GM18526 (cell line): ENCODE measurements around the gene SPINT1.

ENCODE experiments used
- POLR2A ChIP-seq: IDR thresholded peaks from 3 replicates; pipeline ENCODE4 v1.6.1; 2011; ENCODE audit not compliant: insufficient read length; ENCODE audit errors: extremely low read depth

SPINT1 gene

DNA sequence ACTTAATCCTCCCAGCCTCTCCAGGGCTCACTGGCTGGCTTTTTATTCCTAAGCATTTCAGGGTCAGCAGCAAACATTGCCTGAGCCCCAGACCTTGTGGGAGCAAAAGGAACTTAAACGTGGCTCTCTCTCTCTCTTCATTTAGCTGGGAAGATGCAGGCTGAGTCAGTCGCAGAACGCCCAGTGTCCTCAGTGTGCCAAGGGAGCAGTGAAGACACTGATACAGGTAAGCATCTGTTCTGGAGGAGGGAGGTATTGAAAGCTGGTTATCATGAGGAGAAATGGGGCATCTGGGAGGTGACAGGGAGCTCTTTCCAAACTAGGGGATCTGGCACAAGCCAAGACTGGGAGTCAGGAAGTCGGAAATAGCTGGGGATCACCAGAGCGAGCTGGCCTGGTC is 25.8 kb downstream of the SPINT1 start:
- no peak for TF ChIP-seq POLR2A

DNA sequence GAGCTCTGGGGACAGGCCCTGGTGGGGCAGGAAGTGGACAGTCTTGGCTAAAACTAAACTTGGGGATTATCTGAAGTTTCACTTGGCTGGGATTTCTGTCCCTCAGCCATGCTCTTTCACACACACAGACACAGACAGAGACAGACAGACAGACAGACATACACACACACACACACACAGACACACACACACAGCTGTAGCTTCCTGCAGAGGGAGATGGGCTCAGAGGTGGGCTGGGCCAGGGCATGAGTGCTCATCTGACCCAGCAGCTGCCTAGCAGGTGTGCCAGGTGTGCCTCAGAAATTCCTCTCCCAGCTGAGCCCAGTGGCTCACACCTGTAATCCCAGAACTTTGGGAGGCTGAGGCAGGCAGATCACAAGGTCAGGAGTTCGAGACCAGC is 26.9 kb downstream of the SPINT1 start:
- no peak for TF ChIP-seq POLR2A

DNA sequence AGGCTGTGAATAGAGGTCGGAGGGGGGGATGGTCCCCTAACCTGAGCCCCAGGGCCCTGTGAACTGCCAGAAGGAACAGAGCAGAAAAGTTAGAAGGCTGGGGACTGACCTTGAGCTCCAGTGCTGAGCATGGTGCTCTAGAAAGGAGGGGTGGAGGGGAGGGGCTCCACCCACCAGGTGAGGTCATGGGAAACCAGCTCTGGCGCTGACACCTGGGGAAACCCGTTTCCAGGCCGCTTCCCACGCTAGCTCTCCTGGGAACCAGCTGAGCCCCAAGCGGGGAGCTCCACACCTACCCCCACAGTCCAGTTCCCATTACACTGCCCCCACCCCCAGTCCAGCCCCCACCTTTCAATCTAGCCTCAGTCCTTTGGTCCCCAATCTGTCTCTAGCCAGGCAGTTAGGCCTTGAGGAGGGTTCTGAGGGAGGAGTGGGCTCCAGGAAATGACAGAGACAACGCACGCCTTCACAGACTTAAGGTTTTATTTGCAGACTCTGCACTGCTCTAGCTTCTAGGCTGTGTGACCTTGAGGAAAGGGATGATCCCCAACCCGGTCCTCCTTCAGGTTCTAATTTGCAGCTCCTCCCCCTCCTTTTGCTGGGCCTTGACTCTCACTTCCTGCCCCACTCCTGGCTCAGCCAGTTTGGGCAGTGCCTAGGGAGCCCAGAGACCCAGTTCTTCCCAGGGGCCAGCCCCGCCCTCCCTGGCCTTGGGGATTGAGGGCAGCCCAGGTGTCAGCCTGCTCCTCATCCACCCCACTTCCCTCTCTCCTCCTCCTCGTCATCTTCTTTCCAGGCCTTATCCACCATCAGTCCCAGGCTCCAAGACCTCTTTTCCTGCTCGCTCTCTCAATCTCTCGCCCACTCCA is 28.1 kb downstream of the SPINT1 start:
- TF ChIP-seq POLR2A: no peak

DNA sequence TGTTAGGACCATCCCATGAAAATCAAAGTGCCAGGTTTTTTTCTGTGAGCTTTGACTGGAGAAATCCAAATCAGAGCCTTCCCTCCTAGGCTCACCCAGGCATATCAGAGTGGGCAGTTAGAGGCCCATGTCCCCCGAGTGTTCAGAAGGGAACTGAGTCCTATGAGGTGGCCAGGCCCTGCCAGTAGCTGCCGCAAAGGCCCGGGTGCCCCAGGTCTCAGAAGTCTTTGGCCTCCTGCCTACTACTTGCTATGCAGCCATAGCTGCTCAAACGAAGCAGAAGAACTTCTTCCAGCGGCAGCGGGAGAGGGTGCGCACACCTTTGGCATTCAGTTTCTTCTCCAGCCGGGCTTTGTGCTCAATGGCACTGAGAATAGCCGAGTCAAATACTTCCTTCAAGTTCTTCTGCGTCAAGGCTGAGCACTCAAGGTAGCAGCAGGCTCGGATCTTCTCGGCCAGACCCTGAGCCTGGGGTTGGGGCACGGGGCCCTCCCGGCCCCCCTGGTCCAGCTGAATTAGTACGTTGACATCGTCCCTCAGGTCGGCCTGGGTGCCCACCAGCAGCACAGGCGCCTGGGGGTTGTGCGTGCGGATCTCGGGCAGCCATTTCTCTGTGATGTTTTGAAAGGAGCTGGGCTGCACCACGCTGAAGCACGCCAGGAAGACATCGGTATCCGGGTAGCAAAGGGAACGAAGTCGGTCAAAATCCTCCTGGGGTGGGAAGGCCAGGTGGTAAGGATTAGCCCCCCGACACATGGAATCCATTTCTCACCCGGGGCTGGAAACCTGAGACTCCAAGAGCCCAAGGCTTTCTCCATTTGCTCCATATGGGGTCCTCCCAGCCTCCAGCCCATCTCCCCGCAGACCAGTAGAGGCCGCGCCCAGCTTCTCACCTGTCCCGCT is 29.2 kb downstream of the SPINT1 start:
- no peak for TF ChIP-seq POLR2A

DNA sequence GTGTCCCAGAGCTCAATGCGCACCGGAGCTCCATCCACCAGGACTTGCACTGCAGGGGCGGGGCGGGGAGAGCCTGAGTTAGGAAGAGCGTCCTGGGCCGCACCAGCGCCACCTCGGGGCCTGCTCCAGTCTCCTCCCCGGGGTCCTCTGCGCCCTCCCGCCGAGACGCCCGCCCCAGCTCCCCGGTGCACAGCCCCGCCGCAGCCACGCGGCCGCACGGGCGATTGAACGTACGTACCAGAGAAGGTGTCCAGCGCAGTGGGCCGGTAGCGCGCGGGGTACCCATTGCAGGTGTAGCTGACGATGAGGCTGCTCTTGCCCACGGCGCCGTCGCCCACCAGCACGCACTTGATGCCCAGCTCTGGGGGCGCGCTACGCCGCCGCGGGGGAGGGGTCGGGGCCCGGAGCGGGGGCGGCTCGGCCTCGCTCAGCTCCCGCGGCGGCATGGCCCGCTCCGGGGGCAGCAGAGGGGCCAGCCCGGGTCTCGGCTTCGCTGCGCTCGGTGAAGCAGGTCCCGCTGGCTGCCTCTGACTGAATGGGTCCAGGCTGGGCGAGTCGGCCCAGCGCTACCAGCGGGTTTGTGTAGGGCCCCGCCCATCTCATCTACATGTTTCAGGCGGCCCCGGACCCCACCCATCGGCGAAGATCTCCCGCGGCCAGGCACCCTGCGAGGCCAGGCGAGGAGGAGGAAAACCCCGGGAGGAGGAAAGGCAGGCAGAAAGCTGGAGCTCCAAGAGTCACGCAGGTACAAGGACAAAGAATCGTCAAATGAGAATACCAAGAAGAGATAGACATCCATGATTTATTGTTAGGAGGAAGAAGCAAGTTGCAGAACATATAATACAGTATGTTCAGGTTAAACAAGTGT is 30.1 kb downstream of the SPINT1 start, which contains the start of gene RHOV:
TSS of gene RHOV (minus strand) at position 541 of the 868 bp plus-strand sequence. CDS start at position 446, 95 bp downstream.
- peak; percentile 57 for TF ChIP-seq POLR2A

DNA sequence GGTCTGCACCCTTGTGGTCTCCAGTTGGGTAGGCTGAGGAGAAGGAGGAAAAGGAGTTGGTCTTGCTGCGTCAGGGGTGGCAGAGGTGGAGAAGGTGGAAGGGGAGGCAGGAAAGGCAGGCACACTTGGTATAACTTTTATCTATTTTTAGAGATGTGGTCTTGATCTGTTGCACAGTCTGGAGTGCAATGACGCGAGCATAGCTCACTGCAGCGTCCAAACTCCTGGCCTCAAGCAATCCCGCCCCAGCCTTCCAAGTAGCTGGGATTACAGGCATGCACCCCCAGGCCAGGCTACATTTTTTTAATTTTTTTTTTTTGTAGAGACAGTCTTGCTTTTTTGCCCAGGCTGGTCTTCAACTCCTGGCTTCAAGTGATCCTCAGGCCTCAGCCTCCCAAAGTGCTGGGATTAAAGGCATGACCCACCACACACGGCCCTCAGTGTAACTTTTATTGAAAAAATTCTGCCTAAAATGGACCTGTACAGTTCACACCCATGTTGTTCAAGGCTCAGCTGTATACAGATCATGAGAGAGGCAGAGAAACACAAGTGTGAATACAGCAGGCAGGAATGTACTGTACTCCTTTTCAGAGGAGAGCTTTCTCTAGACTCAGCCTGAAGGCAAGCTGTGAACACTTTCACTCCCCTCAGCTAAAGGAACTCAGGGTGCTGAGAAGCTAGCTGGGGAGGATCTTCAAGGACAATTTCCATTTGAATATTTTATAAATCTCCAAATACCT is 32.3 kb downstream of the SPINT1 start:
- TF ChIP-seq POLR2A: no peak

DNA sequence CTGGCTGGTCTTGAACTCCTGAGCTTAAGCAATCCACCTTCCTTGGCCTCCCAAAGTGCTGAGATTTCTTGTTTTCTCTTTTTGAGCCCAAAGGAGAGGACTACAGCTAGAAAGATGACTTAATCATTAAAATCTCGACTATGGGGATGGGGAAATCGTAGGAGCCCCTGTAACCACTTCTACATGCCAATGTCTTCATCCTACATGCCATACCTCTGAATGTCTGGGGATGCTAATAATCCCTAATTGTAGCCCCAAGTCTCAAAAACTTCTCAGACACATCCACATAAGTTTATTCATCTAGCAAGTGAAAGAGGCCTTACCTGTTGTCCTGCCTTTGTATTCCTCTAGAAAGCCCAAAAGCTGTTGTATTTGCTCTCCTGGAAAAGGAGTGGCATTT is 33.8 kb downstream of the SPINT1 start:
- no peak for TF ChIP-seq POLR2A

DNA sequence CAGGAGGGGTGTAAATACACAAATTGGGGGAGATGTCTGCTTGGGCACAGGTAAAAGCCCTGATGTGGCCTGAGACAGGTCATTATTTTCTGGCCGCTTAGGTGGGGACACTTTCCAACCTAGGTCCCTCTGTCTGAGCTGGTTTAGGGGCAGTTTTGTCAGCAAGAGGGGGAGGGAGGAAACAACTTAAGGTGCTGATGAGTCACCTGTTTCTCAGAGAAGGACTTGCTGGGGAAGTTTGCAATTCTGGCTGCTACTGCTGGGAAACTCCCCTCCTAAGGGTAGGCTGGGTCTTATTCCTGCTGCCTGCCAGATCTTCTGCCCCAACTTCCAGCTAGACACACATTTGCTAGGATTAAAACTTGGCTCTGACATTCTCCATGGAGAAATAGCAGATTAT is 34.9 kb downstream of the SPINT1 start:
- TF ChIP-seq POLR2A: no peak

DNA sequence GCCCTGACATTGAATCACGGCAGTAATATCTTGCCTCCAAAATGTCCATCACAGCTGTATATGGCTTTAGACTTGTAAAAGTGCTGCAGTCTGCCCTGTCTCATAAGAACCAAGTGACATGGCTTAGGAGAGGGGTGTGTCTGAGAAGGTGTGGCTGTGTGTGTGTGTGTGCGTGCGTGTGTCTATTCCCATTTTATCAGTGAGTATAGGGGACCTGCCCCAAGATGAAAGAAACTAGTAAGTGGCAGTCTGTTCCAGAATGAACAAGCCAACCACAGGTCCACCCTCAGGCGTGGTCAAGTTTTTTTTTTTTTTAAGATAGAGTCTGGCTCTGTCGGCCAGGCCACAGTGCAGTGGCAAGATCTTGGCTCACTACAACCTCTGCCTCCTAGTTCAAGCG is 35.8 kb downstream of the SPINT1 start:
- TF ChIP-seq POLR2A: no peak

DNA sequence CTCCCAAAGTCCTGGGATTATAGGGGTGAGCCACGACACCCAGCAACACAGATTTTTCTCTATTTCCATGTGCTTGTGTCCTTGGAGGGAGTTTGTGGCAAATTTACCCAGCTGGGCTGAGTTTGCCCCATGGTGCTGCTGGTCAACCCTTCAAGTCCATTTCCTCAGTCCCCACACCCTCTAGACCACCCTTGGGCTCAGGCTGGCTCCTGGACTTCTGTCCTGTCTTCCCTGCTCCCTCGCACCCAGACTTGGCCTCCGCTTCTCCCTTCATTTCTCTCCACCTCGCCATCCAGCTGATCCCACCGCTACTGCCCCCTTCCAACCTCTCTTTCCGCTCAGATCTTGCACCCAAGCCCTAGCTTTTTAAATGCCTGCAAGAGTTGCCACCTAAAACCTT is 37.5 kb downstream of the SPINT1 start:
- TF ChIP-seq POLR2A: no peak

DNA sequence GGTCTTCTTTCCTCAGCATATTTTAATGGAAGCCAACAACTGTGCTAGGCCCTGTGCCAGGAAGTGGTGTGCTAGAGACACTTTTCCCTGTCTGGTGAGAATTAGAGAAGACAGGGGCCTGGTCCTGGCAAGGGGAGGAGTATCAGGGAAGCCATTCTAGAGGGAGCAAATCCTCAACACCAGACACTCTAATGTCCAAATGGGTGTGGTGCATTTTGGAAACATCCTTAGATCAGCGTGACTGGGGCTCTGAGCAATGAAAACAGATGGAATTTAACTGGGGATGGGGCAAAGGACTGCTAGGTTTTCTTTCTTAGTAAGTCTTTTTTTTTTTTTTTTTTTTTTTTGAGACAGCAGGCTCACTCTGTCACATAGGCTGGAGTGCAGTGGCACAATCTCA is 42.7 kb downstream of the SPINT1 start:
- no peak for TF ChIP-seq POLR2A

DNA sequence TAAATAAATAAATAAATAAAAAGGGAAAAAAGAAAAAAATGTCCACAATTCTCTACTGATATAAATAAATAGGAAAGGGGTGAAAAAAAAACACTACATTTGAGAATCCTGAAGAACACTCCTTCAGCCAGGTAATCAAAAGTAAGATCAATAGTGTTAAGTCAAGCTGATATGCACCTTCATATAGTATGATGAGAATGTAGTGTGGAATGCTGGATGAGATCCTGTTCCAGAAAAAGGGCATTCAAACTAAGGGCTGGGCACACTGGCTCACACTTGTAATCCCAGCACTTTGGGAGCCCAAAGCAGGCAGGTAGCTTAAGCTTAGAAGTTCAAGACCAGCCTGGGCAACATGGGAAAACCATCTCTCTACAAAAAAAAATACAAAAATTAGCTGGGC is 45.3 kb downstream of the SPINT1 start:
- no peak for TF ChIP-seq POLR2A

DNA sequence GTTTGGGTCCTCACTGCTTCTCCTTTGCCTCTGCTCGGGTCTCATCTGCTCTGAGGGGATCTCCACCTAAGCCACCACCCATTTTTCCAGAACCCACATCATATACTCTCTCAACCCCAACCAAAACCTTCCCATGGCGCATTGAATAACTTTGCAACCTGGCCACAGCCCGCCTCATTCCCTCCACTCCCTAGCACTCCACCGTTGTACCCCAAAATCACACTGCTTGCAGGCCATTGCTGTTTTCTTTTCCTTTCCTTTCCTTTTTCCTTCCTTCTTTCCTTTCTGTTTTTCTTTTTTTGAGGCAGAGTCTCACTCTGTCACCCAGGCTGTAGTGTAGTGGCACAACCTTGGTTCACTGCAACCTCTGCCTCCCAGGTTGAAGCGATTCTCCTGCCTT is 47.3 kb downstream of the SPINT1 start:
- no peak for TF ChIP-seq POLR2A

DNA sequence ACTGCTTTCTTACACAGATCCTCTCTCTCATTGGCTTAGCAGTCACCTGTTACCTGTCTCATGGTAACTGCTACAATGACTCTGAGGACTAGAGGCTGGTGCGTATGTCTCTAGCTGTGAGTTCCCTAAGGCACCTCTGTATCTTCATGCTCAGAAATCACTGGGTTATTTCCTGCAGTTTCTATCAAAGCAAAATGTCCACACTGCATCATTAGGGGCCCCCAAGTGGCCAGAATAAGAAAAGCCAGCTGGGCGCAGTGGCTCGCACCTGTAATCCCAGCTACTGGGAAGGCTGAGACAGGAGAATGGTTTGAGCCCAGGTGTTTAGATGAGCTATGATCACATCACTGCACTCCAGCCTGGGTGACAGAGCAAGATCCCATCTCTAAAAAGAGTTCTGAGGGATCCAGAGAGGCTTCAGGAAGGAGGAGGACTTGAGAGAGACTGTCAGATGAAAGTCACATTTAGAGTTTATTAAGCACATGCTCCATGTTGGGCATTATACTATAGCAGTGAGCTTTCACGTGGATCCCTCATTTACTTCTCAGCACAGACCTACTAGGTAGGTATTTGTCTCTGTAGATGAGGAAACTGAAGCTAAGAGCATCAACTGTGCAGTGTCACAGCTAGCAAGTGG is 48.1 kb downstream of the SPINT1 start:
- no peak for TF ChIP-seq POLR2A
